GM19043 (cell line): ENCODE measurements around the gene MPPED2.

Experiments
- ATAC-seq: cut with Tn5 transposase; IDR thresholded peaks from one replicate; pipeline ENCODE4 v1.9.1; 2021; ENCODE audit warnings: low read depth; ENCODE audit not compliant: unreplicated experiment

Gene MPPED2

GRCh38 chr11:30538251-30538650 is 47.9 kb downstream of the MPPED2 start:
- ATAC-seq, result no peak

GRCh38 chr11:30535818-30536217 is 50.3 kb downstream of the MPPED2 start:
- ATAC-seq, result no peak

GRCh38 chr11:30533445-30533947 is 52.7 kb downstream of the MPPED2 start:
- no peak for ATAC-seq

GRCh38 chr11:30527566-30527965 is 58.6 kb downstream of the MPPED2 start:
- ATAC-seq, result no peak

- no peak for ATAC-seq
Observed at GRCh38 chr11:30526558-30526957, 59.6 kb downstream of the MPPED2 start.

- ATAC-seq, result no peak
Observed at GRCh38 chr11:30522536-30523243, 63.5 kb downstream of the MPPED2 start.

GRCh38 chr11:30521297-30522071 is 64.7 kb downstream of the MPPED2 start:
- no peak for ATAC-seq

- no peak for ATAC-seq
Observed at GRCh38 chr11:30513087-30513486, 73.1 kb downstream of the MPPED2 start.

- no peak for ATAC-seq
Observed at GRCh38 chr11:30511408-30511807, 74.7 kb downstream of the MPPED2 start.

- ATAC-seq, result no peak
Observed at GRCh38 chr11:30510750-30511149, 75.4 kb downstream of the MPPED2 start.

- no peak for ATAC-seq
Observed at GRCh38 chr11:30509364-30509763, 76.8 kb downstream of the MPPED2 start.

GRCh38 chr11:30508594-30508993 is 77.6 kb downstream of the MPPED2 start:
- ATAC-seq, result no peak

GRCh38 chr11:30505603-30506002 is 80.5 kb downstream of the MPPED2 start:
- no peak for ATAC-seq

- ATAC-seq, result no peak
Observed at GRCh38 chr11:30504468-30504867, 81.7 kb downstream of the MPPED2 start.

- ATAC-seq, result no peak
Observed at GRCh38 chr11:30503156-30503555, 83.0 kb downstream of the MPPED2 start.

- no peak for ATAC-seq
Observed at GRCh38 chr11:30502305-30502704, 83.8 kb downstream of the MPPED2 start.

GRCh38 chr11:30501744-30502143 is 84.4 kb downstream of the MPPED2 start:
- no peak for ATAC-seq

- no peak for ATAC-seq
Observed at GRCh38 chr11:30499940-30500339, 86.2 kb downstream of the MPPED2 start.

- ATAC-seq, result no peak
Observed at GRCh38 chr11:30497600-30497999, 88.6 kb downstream of the MPPED2 start.

GRCh38 chr11:30496935-30497334 is 89.2 kb downstream of the MPPED2 start:
- no peak for ATAC-seq

GRCh38 chr11:30495437-30495836 is 90.7 kb downstream of the MPPED2 start:
- no peak for ATAC-seq

- no peak for ATAC-seq
Observed at GRCh38 chr11:30489511-30489910, 96.6 kb downstream of the MPPED2 start.
